NT2/D1 (cell line): Measurements from ENCODE around the gene PAPPA.

Experiments
- SUZ12 ChIP-seq: IDR thresholded peaks from 2 replicates; pipeline ENCODE4 v1.6.1; 2011; ENCODE audit not compliant: insufficient read length, insufficient read depth; ENCODE audit errors: extremely low read depth
- YY1 ChIP-seq: IDR thresholded peaks from 2 replicates; pipeline ENCODE4 v1.6.1; 2011; ENCODE audit not compliant: insufficient read length, insufficient read depth
- ZNF274 ChIP-seq: IDR thresholded peaks from 2 replicates; pipeline ENCODE4 v1.6.1; 2011; ENCODE audit warnings: mild to moderate bottlenecking, low read depth, low read length

GRCh38 chr9:116382053-116382452 is 228.5 kb downstream of the PAPPA start:
- TF ChIP-seq ZNF274 = no peak
- no peak for TF ChIP-seq YY1
- no peak for TF ChIP-seq SUZ12
